Immature natural killer cell (primary cell): ENCODE results near the gene DSCAML1. TPM values are rescaled to one million over a fixed set of nuclear protein-coding genes. Genes with fewer than 3 reads are reported as not detected.
"Not testable (repeated sequence)": the region's sequence is repeated elsewhere in the genome, so short reads cannot be mapped to it uniquely, and the experiment has no call there.

Source experiments
- DNase-seq, 3 donors: peaks; one replicate each; pipeline ENCODE4 v3.0.0; 2022; ENCODE audit warnings: mixed read lengths in 1 of 3
- H3K27ac Mint-ChIP-seq, 6 donors: one replicate each; pipeline ENCODE4 v1.8.0; 2020; ENCODE audit warnings: mixed read lengths in 6 of 6, mild to moderate bottlenecking in 5 of 6, inconsistent platforms in 4 of 6, moderate library complexity in 3 of 6
- H3K27me3 Mint-ChIP-seq, 3 donors: one replicate each; pipeline ENCODE4 v1.8.0; 2020 to 2021; ENCODE audit warnings: low read depth in 3 of 3, mild to moderate bottlenecking in 3 of 3, mixed read lengths in 3 of 3, moderate library complexity in 3 of 3, inconsistent platforms in 1 of 3
- H3K36me3 Mint-ChIP-seq, 3 donors: one replicate each; pipeline ENCODE4 v1.8.0; 2020; ENCODE audit warnings: mixed read lengths in 3 of 3, inconsistent platforms in 2 of 3, mild to moderate bottlenecking in 2 of 3
- H3K4me1 Mint-ChIP-seq, 2 donors: one replicate each; pipeline ENCODE4 v1.8.0; 2020; ENCODE audit warnings: inconsistent platforms in 2 of 2, mild to moderate bottlenecking in 2 of 2, mixed read lengths in 2 of 2, moderate library complexity in 1 of 2
- H3K4me3 Mint-ChIP-seq, 5 donors: one replicate each; pipeline ENCODE4 v1.8.0; 2020; ENCODE audit warnings: mild to moderate bottlenecking in 5 of 5, mixed read lengths in 5 of 5, inconsistent platforms in 3 of 5, moderate library complexity in 3 of 5
- H3K9me3 Mint-ChIP-seq, 6 donors: one replicate each; pipeline ENCODE4 v1.8.0; 2020; ENCODE audit warnings: mild to moderate bottlenecking in 6 of 6, mixed read lengths in 6 of 6, inconsistent platforms in 4 of 6, moderate library complexity in 3 of 6
- polyA plus RNA-seq, 3 donors: library from polyadenylated mRNA; unstranded; fragments of 300-500 nt; fragmentation: Illumina TruSeq; gene quantifications; one replicate each; pipeline ENCODE4 v1.2.3, GENCODE V29; 2021

Gene DSCAML1
- polyA plus RNA-seq, 3 donors from 2014 or later, result not detected

DNA sequence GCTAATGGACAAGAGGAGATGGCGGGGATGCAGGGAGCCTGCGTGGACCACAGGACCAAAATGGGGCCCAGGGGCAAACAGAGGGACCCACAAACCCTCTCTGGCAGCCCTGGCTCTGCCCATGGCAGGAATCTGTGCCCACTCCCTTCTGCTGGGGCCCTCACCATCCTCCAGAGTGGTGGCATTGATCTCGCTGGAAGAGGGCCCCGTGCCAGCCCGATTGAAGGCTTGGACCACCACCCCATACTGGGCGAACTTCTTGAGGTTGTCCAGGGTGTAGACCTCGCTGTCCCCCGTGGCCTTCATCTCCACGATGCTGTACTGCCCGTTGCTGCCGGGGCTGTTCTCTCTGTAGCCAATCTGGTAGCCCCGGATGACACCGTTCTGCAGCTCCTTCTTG lies 332.2 kb downstream of the DSCAML1 start:
- no peaks in the 10 kb centered on the region for H3K36me3 Mint-ChIP-seq
- no peaks in the 10 kb centered on the region for H3K4me1 Mint-ChIP-seq
- no peak overlapping the region for H3K4me3 Mint-ChIP-seq
- no peak overlapping the region for H3K27ac Mint-ChIP-seq
- H3K9me3 Mint-ChIP-seq, result no peaks in the 10 kb centered on the region
- peaks cover 0 to 5% (median 4%) of the 10 kb centered on the region in 3 donors for H3K27me3 Mint-ChIP-seq
- no peak for DNase-seq

DNA sequence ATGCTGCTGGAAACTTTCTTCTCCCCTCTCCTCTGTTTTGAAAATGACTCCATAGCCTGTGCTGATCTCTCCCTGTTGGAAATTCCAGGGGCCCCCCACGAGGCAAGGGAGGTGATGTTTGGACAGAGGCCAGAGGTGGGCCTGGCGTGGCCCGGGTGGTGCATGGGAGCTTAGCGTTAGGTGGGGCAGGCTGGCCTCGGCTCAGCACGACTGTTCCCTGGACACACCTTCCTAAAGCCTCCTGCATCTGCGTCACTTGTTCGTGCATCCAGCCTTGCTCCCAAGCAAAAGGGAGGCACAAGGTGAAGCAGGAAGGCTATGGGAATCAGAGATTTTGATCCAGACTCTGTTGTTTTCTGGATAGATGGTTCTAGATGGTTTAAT lies 334.2 kb downstream of the DSCAML1 start:
- no peaks in the 10 kb centered on the region for H3K36me3 Mint-ChIP-seq
- H3K9me3 Mint-ChIP-seq, result no peaks in the 10 kb centered on the region
- H3K27me3 Mint-ChIP-seq, result peaks cover 1 to 7% (median 4%) of the 10 kb centered on the region in 3 donors
- DNase-seq, result no peak
- H3K27ac Mint-ChIP-seq, result no peak overlapping the region
- no peak overlapping the region for H3K4me3 Mint-ChIP-seq
- H3K4me1 Mint-ChIP-seq, result no peaks in the 10 kb centered on the region

DNA sequence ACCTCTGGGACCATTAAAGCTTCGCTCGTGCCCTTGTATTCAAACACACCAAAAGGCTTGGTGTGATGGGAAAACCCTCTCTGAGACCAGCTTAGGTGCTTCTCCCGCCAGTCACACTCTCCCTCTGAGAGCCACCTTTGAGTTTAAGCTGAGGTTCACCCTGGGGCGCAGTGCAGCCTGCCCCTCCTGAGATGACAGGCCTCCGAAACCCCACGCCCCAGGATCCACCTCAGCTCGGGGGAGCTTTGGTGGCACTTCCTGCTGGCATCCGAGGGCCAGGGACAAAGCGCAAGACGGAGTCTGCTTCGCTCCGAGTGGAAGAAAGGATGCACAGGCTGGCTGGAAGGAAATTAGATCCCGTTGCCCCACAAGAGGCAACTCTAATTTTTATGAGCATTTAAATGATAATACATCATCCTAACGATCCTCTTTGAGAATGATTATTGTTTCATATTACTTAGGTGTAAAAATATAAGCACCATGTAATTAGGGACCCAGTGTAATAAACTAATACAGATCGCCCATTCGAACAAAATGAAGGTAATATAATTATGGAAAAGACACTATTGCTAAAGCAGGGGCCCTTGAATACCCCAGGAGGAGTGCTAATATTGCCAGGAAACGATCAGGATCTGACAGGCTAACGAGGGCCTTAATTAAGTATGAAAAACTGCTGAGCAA lies 334.7 kb downstream of the DSCAML1 start:
- Mint-ChIP-seq H3K4me3 (no peak overlapping the region), H3K36me3 (no peaks in the 10 kb centered on the region), H3K4me1 (no peaks in the 10 kb centered on the region), H3K27ac (no peak overlapping the region), H3K27me3 (peaks cover 1 to 7% (median 4%) of the 10 kb centered on the region in 3 donors), H3K9me3 (no peaks in the 10 kb centered on the region)
- no peak for DNase-seq

DNA sequence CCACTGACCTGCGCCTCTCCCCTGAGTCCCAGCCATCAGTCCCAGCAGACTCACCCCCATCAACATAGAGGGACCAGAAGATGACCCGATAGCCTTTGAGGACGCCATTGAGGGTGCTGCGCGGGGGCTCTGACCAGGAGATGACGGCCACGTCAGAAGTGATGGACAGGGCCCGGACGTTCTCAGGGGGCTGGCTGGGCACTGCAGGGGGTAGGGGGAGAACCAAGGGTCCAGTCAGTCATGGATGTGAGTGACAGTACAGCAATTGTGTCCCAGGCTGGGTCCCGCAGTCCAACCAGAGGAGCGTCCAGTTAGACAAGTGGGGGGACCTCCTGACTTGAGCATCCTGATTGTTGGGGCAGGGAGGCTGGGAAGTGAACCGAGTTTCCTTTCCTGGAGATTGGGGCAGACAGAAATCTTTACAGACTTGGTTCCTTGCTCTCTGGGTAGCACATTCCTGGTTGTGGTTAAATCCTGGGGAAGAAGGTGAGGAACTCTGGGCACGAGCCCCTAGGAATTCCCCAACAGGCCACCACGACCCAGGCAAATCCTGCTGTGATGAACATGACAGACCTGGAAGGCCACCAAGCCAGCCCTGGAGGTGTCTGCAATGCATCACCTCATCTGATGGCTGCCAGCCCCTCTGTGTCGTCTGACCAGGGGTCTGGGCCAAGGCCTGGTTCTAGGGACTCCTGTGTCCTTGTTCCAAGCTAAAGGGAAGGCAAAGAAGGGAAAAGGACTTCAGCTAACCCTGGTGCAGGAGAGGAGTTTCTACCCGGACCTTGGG lies 335.4 kb downstream of the DSCAML1 start:
- Mint-ChIP-seq H3K4me3 (no peak overlapping the region), H3K9me3 (no peaks in the 10 kb centered on the region), H3K27ac (no peak overlapping the region), H3K27me3 (peaks cover 1 to 5% (median 4%) of the 10 kb centered on the region in 3 donors), H3K36me3 (no peaks in the 10 kb centered on the region), H3K4me1 (no peaks in the 10 kb centered on the region)
- DNase-seq, result no peak

DNA sequence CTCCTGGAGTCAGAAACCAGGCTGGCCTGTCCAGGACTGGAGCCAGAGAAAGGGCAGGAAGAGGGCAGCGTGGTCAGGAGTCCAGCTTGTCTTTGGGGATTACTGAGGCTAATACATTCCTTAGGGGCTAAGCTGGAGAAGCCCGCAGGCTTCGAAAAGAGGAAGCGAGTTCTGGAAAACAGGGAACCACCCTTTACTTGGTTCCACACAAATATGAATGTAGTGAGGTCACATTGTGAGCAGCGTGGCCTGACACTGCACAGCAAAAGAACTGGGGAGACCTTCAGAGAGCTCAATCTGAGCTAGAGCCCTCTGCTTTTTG lies 337.1 kb downstream of the DSCAML1 start:
- DNase-seq, result no peak
- Mint-ChIP-seq H3K27ac (no peak overlapping the region), H3K4me1 (no peaks in the 10 kb centered on the region), H3K4me3 (no peak overlapping the region), H3K27me3 (peaks cover 1 to 8% (median 4%) of the 10 kb centered on the region in 3 donors), H3K36me3 (no peaks in the 10 kb centered on the region), H3K9me3 (no peaks in the 10 kb centered on the region)

DNA sequence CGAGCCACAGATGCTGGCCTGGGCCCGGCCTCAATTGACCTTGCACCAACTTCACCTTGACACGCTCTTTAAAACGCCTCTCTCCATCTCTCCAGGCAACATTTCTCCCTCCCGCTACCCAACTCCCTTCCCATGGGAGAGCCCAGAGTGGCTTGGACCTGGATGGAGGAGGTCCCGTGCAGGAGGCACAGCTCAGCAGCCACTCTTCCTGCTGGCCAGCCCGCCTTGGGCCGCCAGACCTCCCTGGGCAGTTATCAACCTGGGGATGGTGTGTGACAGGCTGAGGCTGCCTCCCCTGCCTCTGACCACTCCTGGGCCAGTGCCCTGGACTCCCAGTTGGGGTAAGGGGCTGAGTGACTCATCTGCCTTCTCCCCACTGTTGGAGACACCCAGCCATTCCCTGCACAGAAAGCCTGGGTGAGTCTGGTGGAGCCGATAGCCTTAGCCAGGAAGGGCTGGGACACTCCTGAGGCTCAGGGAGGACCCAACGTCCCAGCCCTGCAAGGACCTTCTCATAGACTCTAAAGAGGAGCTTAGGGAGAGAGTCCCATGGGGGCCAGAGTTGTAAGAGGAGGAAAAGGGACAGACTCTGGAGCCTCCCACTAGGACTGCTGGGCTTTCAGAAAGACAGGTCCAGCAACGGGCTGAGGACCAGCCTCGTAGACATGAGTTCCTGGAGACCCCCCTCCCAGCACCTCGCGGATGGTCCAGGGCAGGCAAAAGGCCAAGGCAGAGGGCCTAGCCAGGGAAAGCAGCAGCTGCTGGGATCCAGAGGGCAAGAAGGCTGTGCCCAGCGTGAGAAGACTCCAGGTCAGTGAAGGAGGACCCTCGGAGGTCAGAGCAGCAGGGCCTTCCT lies 337.7 kb downstream of the DSCAML1 start:
- no peaks in the 10 kb centered on the region for H3K4me1 Mint-ChIP-seq

DNA sequence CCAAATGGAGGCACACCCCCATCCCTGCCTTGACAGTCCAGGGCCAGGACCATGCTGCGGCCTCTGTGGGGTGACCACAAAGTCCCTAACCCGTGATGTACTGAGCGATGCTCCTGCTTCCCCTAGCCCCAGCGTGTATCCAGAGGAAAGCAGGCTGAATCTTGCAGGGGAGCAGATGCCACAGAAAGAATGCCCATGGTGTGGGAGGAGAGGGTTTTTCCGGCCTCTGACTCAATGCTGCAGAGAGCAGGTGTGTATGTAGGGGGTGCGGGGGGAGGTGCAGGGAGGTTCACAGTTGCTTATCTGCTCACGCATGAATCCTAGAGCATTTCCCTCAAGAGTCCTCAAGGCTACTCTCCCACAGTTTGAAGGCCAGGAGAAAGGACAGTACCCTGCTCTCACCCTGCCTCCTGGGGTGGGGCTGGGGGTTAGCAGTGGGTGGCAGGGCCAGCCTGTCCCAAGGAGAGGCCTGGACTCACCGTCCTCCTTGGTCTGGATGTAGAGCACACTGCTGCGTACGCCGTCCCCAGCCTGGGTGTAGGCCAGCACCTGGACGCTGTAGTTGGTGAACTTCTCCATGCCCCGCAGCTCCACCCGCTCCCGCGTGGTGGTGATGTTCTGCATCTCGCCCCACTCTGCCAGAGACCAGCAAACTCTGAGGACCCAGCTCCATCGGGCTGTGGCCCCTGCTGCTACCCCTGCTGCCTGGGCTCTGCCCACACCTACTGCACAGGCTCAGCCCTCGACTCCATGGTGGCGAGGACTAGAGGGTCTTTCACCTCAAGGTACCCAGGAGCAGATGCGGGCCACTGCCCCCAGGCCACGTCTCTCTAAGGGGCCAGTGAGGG lies 338.5 kb downstream of the DSCAML1 start:
- Mint-ChIP-seq H3K9me3 (peaks cover 0 to 10% (median 0%) of the 10 kb centered on the region in 6 donors), H3K4me1 (no peaks in the 10 kb centered on the region), H3K27me3 (peaks cover 2 to 12% (median 6%) of the 10 kb centered on the region in 3 donors), H3K36me3 (peaks cover 0 to 5% (median 0%) of the 10 kb centered on the region in 3 donors), H3K27ac (no peak overlapping the region), H3K4me3 (no peak overlapping the region)
- DNase-seq, result no peak

More for the DNA sequence above, 337.7 kb downstream of the DSCAML1 start:
- H3K9me3 Mint-ChIP-seq, result peaks cover 0 to 3% (median 0%) of the 10 kb centered on the region in 6 donors
- no peak overlapping the region for H3K27ac Mint-ChIP-seq
- H3K4me3 Mint-ChIP-seq, result no peak overlapping the region
- H3K27me3 Mint-ChIP-seq, result peaks cover 2 to 8% (median 4%) of the 10 kb centered on the region in 3 donors
- H3K36me3 Mint-ChIP-seq, result peaks cover 0 to 3% (median 0%) of the 10 kb centered on the region in 3 donors
- no peak for DNase-seq

DNA sequence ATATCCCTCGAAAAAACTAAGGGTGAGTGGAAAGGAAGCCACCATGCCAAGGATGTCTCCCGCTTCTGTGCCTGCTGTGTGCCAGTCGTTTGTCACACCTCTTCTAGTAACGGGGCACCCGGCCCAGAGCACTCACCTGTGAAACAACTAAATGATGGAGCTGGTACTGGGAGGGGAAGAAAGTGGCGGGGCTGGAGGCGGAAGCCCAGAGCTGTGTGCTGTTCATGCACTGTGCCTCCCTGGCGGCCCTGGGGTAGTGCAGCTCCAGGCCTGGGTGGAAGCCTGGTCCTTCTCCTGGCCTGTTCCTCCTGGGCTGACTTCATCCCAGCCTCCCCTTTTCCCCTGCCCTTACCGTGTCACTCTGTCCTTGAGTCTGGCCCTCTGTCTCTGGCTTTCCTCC lies 339.2 kb downstream of the DSCAML1 start:
- no peak overlapping the region for H3K27ac Mint-ChIP-seq
- peaks cover 0 to 5% (median 0%) of the 10 kb centered on the region in 3 donors for H3K36me3 Mint-ChIP-seq
- peaks cover 2 to 14% (median 6%) of the 10 kb centered on the region in 3 donors for H3K27me3 Mint-ChIP-seq
- H3K4me3 Mint-ChIP-seq, result no peak overlapping the region
- DNase-seq, result no peak
- H3K4me1 Mint-ChIP-seq, result no peaks in the 10 kb centered on the region
- H3K9me3 Mint-ChIP-seq, result peaks cover 0 to 10% (median 0%) of the 10 kb centered on the region in 6 donors

DNA sequence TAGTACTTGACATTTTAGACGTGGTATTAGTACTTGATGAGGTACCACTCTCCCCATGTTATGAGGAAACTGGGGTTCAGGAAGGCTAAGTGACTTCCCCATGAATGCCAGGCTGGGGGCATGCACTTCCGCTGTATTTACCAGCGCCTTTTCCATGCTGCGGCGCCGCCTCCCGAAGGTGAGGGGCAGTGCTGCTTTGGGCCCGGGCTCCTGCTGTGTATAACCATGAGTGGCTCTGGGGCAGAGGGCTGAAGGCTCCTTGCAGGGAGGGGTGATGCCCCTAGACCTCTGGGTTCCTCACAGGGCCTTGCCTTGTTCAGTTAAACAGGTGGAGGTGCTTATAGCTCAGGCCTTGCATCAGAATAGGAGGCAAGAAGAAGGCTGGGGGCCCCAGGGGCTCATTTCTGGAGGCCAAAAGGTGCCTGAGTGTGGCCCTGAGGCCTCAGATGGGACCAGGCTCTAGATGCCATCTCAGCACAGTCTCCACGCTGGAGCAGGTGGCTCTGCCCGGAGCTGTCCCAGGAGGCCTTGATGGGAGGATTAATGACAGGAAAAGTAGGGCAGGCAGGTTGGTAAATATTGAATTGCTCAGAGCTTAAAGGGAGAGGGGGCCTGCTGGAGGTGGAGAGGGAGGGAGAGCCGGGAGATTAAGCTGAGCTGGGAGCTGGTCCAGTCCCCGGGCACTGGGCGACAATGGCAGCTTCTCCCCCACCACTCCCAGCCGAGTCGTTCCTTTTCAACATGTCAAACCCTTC lies 339.8 kb downstream of the DSCAML1 start:
- Mint-ChIP-seq H3K36me3 (peaks cover 0 to 5% (median 0%) of the 10 kb centered on the region in 3 donors), H3K27ac (no peak overlapping the region), H3K4me3 (no peak overlapping the region), H3K4me1 (no peaks in the 10 kb centered on the region), H3K27me3 (peaks cover 2 to 14% (median 6%) of the 10 kb centered on the region in 3 donors), H3K9me3 (peaks cover 0 to 10% (median 0%) of the 10 kb centered on the region in 6 donors)
- DNase-seq, result no peak

DNA sequence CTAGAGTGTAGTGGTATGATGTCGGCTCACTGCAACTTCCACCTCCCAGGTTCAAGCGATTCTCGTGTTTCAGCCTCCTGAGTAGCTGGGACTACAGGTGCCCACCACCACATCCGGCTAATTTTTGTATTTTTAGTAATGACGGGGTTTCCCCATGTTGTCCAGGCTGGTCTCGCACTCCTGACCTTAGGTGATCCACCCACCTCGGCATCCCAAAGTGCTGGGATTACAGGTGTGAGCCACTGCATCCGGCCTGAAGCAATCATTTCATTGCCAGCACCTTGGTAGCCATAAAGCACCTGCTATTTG lies 340.3 kb downstream of the DSCAML1 start:
- H3K4me3 Mint-ChIP-seq, H3K36me3 Mint-ChIP-seq, H3K4me1 Mint-ChIP-seq, H3K27ac Mint-ChIP-seq, H3K9me3 Mint-ChIP-seq, DNase-seq: not testable (repeated sequence)
- H3K27me3 Mint-ChIP-seq, result peaks cover 2 to 14% (median 6%) of the 10 kb centered on the region in 3 donors

DNA sequence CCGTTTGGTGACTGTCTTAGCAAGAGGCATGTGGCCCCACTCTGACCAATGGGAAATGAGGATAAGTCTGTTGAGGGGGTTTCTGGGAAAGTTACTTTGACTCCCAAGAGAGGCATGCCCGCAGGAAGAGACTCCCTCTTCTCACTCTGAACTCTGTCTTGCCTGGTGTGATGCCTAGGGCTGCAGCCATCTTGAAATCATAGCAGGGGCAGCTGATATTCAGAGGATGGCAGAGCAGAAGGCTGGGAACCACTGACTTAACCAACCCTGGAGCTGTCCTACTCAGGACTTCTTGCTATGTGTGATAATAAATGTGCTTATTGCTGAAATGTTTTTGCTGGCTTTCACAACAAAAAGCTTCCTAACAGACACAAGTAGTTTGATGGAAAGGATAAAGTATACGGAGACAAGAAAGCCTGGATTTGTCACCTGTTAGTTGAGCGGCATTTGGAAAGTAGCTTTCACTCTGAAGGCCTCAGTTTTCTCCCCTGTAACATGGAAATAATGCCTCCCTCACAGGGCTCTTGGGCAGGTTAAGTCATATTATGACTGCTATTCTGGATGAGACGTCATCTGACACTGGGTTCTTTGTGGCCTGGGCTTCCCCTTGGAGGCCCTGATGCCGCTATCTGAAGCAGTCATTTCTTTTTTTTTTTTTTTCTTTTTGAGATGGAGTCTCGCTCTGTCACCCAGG lies 340.8 kb downstream of the DSCAML1 start:
- Mint-ChIP-seq H3K36me3 (peaks cover 0 to 5% (median 0%) of the 10 kb centered on the region in 3 donors), H3K27me3 (peaks cover 2 to 14% (median 6%) of the 10 kb centered on the region in 3 donors), H3K27ac (no peak overlapping the region), H3K4me1 (no peaks in the 10 kb centered on the region), H3K9me3 (peaks cover 0 to 10% (median 0%) of the 10 kb centered on the region in 6 donors), H3K4me3 (no peak overlapping the region)
- DNase-seq, result no peak

DNA sequence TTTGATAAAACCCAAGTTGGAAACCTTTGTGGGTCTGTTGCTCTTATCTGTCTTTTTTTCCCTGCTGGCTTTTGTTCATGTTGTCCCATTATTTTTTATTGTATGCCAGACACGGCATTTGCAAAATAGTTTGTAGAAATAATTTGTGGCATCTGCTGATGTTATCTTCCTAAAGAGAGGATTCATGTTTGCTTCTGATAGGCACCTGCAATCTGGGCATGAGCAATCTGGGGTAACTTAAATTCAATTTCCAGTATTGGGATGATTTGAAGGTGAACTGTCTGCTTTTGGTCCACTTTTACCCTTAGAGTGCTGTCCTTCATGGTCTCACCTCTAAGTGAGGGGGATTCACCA lies 342.5 kb downstream of the DSCAML1 start:
- Mint-ChIP-seq H3K9me3 (peaks cover 0 to 10% (median 0%) of the 10 kb centered on the region in 6 donors), H3K27ac (no peak overlapping the region), H3K4me1 (no peaks in the 10 kb centered on the region), H3K36me3 (peaks cover 0 to 5% (median 0%) of the 10 kb centered on the region in 3 donors), H3K27me3 (peaks cover 2 to 10% (median 6%) of the 10 kb centered on the region in 3 donors), H3K4me3 (no peak overlapping the region)
- DNase-seq, result no peak
